ENCODE data around the gene ARHGEF28. TPM values are rescaled to one million over a fixed set of nuclear protein-coding genes. Genes with fewer than 3 reads are reported as not detected.

Gene ARHGEF28
- total RNA-seq, 4 donors from 2014 or later = 16.9 to 29.7 (median 25.7) TPM

- TF ChIP-seq CTCF (IDR thresholded peaks at IDR 0.05) (no peak), POLR2AphosphoS5 (IDR thresholded peaks at IDR 0.05) (no peak), POLR2A (IDR thresholded peaks at IDR 0.05) (no peak), EP300 (IDR thresholded peaks at IDR 0.05) (no peak)
- peaks cover 0 to under 1% of the 10 kb centered on the region in 2 donors for H3K36me3 ChIP-seq
- no peaks in the 10 kb centered on the region for H3K9me3 ChIP-seq
- H3K4me1 ChIP-seq = peaks cover 0 to 9% (median 0%) of the 10 kb centered on the region in 3 donors
- ATAC-seq = no peak
- 86 to 94% methylated on average over 10 of the region's 13 CpGs for WGBS, 2 donors (ENCODE audit: low coverage in 1 of 2)
- H3K27ac ChIP-seq = no peak overlapping the region
- H3K4me3 ChIP-seq = no peak overlapping the region
- no peaks in the 10 kb centered on the region for H3K27me3 ChIP-seq
Measured at GRCh38 chr5:73786043-73786831, 160.2 kb downstream of the ARHGEF28 start.

- Histone ChIP-seq H3K27ac (no peak overlapping the region), H3K9me3 (no peaks in the 10 kb centered on the region), H3K4me1 (peaks cover 0 to 9% (median 0%) of the 10 kb centered on the region in 3 donors), H3K36me3 (no peaks in the 10 kb centered on the region), H3K4me3 (no peak overlapping the region), H3K27me3 (no peaks in the 10 kb centered on the region)
- 59 to 68% methylated on average over 2 of the region's 2 CpGs for WGBS, 2 donors (ENCODE audit: low coverage in 1 of 2)
- ATAC-seq = no peak
- TF ChIP-seq POLR2A (IDR thresholded peaks at IDR 0.05) = no peak
- no peak for TF ChIP-seq CTCF (IDR thresholded peaks at IDR 0.05)
Measured at GRCh38 chr5:73789851-73790281, 163.9 kb downstream of the ARHGEF28 start.

GRCh38 chr5:73791389-73791788 is 165.4 kb downstream of the ARHGEF28 start:
- ATAC-seq = no peak
- 80% methylated on average over 4 of the region's 4 CpGs for WGBS, 2 donors (ENCODE audit: low coverage in 1 of 2)
- Histone ChIP-seq H3K27me3 (no peaks in the 10 kb centered on the region), H3K4me1 (peaks cover 0 to 13% (median 2%) of the 10 kb centered on the region in 3 donors), H3K27ac (no peak overlapping the region), H3K9me3 (no peaks in the 10 kb centered on the region), H3K4me3 (no peak overlapping the region), H3K36me3 (no peaks in the 10 kb centered on the region)
- TF ChIP-seq CTCF (IDR thresholded peaks at IDR 0.05) (no peak), EP300 (IDR thresholded peaks at IDR 0.05) (no peak), POLR2AphosphoS5 (IDR thresholded peaks at IDR 0.05) (no peak), POLR2A (IDR thresholded peaks at IDR 0.05) (no peak)

- Histone ChIP-seq H3K27ac (no peak overlapping the region), H3K4me3 (no peak overlapping the region), H3K4me1 (peaks cover 0 to 20% (median 5%) of the 10 kb centered on the region in 3 donors), H3K36me3 (no peaks in the 10 kb centered on the region), H3K27me3 (no peaks in the 10 kb centered on the region), H3K9me3 (no peaks in the 10 kb centered on the region)
- ATAC-seq = peak; percentile 72
- WGBS, 2 donors (ENCODE audit: low coverage in 1 of 2) = 0% methylated on average over 2 of the region's 2 CpGs
- TF ChIP-seq POLR2A (IDR thresholded peaks at IDR 0.05) = no peak
- TF ChIP-seq CTCF (IDR thresholded peaks at IDR 0.05) = peak; percentile 92 to 97 (median 94)
Measured at GRCh38 chr5:73792687-73793320, 166.8 kb downstream of the ARHGEF28 start.

- Histone ChIP-seq H3K4me3 (no peak overlapping the region), H3K9me3 (no peaks in the 10 kb centered on the region), H3K27me3 (no peaks in the 10 kb centered on the region), H3K27ac (no peak overlapping the region), H3K36me3 (no peaks in the 10 kb centered on the region), H3K4me1 (peaks cover 0 to 20% (median 5%) of the 10 kb centered on the region in 3 donors)
- WGBS, 2 donors (ENCODE audit: low coverage in 1 of 2) = 77 to 79% methylated on average over 5 of the region's 5 CpGs
- no peak for TF ChIP-seq POLR2AphosphoS5 (IDR thresholded peaks at IDR 0.05)
- TF ChIP-seq POLR2A (IDR thresholded peaks at IDR 0.05) = no peak
- no peak for TF ChIP-seq EP300 (IDR thresholded peaks at IDR 0.05)
- no peak for TF ChIP-seq CTCF (IDR thresholded peaks at IDR 0.05)
- ATAC-seq = no peak
Measured at GRCh38 chr5:73793911-73794310, 167.9 kb downstream of the ARHGEF28 start.
